ENCODE results near the gene FYB1.

- no peak for TF ChIP-seq CTCF (IDR thresholded peaks at IDR 0.05)
- TF ChIP-seq E2F1 (CRISPR knock-in tag; IDR thresholded peaks at IDR 0.05) = no peak
- TF ChIP-seq CREB1 (CRISPR knock-in tag; IDR thresholded peaks at IDR 0.05) = no peak
- TF ChIP-seq TEAD1 (CRISPR knock-in tag; IDR thresholded peaks at IDR 0.05) = no peak
- TF ChIP-seq MAX (CRISPR knock-in tag; IDR thresholded peaks at IDR 0.05) = no peak
- TF ChIP-seq, protein P1, sequence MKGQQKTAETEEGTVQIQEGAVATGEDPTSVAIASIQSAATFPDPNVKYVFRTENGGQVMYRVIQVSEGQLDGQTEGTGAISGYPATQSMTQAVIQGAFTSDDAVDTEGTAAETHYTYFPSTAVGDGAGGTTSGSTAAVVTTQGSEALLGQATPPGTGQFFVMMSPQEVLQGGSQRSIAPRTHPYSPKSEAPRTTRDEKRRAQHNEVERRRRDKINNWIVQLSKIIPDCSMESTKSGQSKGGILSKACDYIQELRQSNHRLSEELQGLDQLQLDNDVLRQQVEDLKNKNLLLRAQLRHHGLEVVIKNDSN (CRISPR knock-in tag; IDR thresholded peaks at IDR 0.05) = no peak
- TF ChIP-seq ATF3 (CRISPR knock-in tag; conservative IDR thresholded peaks at IDR 0.05) = no peak
- no peak for TF ChIP-seq ZNF121 (CRISPR knock-in tag; IDR thresholded peaks at IDR 0.05)
- TF ChIP-seq HMGXB4 (CRISPR knock-in tag; IDR thresholded peaks at IDR 0.05) = no peak
- no peak for TF ChIP-seq FOXK1 (CRISPR knock-in tag; IDR thresholded peaks at IDR 0.05)
- no peak for TF ChIP-seq RELA (CRISPR knock-in tag; IDR thresholded peaks at IDR 0.05; ENCODE audit: borderline replicate concordance)
Observed at GRCh38 chr5:39214912-39215709, 4.3 kb downstream of the FYB1 start.

Measured in WTC11 (cell line).